Osteoblast (primary cell): ENCODE data around the gene RIMBP2. TPM values are rescaled to one million over a fixed set of nuclear protein-coding genes. Genes with fewer than 3 reads are reported as not detected.

Experiments used
- DNase-seq: peaks from one replicate; pipeline ENCODE4 v3.0.0; 2011; ENCODE audit warnings: low spot score, mixed read lengths; ENCODE audit not compliant: insufficient read length; ENCODE audit errors: missing footprints
- H2AFZ ChIP-seq: 2 replicates; pipeline ENCODE4 v1.6.0; 2011; ENCODE audit warnings: mild to moderate bottlenecking, low read length
- H3K27ac ChIP-seq: 2 replicates; pipeline ENCODE4 v1.5.1; 2011; ENCODE audit warnings: mild to moderate bottlenecking, low read depth, low read length, moderate library complexity
- H3K27me3 ChIP-seq: 2 replicates; pipeline ENCODE4 v1.6.0; 2012; ENCODE audit warnings: mild to moderate bottlenecking, control low read depth, inconsistent platforms, low read length, moderate library complexity; ENCODE audit not compliant: insufficient read depth
- H3K36me3 ChIP-seq: 2 replicates; pipeline ENCODE4 v1.5.1; 2011; ENCODE audit warnings: mild to moderate bottlenecking, low read length, control low read depth, moderate library complexity; ENCODE audit not compliant: insufficient read depth
- H3K4me1 ChIP-seq: 2 replicates; pipeline ENCODE4 v1.5.1; 2011; ENCODE audit warnings: mild to moderate bottlenecking, low read length, control low read depth, moderate library complexity; ENCODE audit not compliant: insufficient read depth
- H3K4me2 ChIP-seq: 2 replicates; pipeline ENCODE4 v1.6.0; 2011; ENCODE audit warnings: mild to moderate bottlenecking, low read length; ENCODE audit not compliant: insufficient read depth
- H3K4me3 ChIP-seq: fragments of 200-600 bp; sonication (generic); 3 replicates; pipeline ENCODE4 v1.5.1; 2012; ENCODE audit warnings: mild to moderate bottlenecking, low read length, inconsistent platforms; ENCODE audit not compliant: insufficient read depth
- H3K79me2 ChIP-seq: 2 replicates; pipeline ENCODE4 v1.6.0; 2012; ENCODE audit warnings: mild to moderate bottlenecking, low read length, control low read depth, inconsistent platforms; ENCODE audit not compliant: insufficient read depth
- H3K9me3 ChIP-seq: 2 replicates; pipeline ENCODE4 v1.5.1; 2011; ENCODE audit warnings: low read depth, low read length, control low read depth
- H4K20me1 ChIP-seq: 2 replicates; pipeline ENCODE4 v1.6.0; 2012; ENCODE audit warnings: mild to moderate bottlenecking, low read length, control low read depth; ENCODE audit not compliant: insufficient read depth
- total RNA-seq: library from RNA; depleted of rRNA; stranded (reverse); fragments of >200 nt; gene quantifications from 2 replicates; pipeline ENCODE4 v1.2.3, GENCODE V29; 2012
- TF ChIP-seq, protein P1 (sequence below): IDR thresholded peaks from 2 replicates; pipeline ENCODE4 v1.5.1; 2011; ENCODE audit warnings: mild to moderate bottlenecking, low read depth, low read length, moderate library complexity; ENCODE audit errors: extremely low read depth

Gene RIMBP2
- total RNA-seq, 1 donor, result not detected

DNA sequence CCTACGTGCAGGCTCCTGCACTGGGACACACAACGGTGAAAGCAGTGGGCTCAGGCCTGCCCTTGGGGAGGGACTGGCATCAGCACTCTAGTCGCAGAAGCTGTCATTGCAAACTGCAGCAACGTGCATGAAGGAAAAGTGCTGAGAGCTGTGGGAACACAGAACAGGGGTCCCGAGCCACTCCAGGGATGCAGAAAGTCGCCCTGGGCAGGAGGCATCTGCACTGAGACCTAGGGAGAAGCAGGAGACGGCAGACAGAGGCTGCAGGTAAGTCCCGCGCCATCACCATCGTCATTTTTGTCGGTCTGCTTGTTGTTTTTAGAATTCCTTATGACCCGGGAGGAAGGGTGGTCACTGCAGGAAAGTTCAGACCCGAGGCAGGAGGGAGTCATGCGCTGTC lies 21.6 kb upstream of the RIMBP2 start:
- no peak overlapping the region for H3K27ac ChIP-seq
- no peaks in the 10 kb centered on the region for H3K36me3 ChIP-seq
- DNase-seq, result no peak
- H3K27me3 ChIP-seq, result no peaks in the 10 kb centered on the region
- H3K4me1 ChIP-seq, result no peaks in the 10 kb centered on the region
- no peak overlapping the region for H3K4me2 ChIP-seq
- no peak overlapping the region for H3K4me3 ChIP-seq
- H2AFZ ChIP-seq, result no peak overlapping the region
- H3K79me2 ChIP-seq, result no peaks in the 10 kb centered on the region
- H3K9me3 ChIP-seq, result no peaks in the 10 kb centered on the region
- H4K20me1 ChIP-seq, result no peaks in the 10 kb centered on the region
- TF ChIP-seq, protein P1, sequence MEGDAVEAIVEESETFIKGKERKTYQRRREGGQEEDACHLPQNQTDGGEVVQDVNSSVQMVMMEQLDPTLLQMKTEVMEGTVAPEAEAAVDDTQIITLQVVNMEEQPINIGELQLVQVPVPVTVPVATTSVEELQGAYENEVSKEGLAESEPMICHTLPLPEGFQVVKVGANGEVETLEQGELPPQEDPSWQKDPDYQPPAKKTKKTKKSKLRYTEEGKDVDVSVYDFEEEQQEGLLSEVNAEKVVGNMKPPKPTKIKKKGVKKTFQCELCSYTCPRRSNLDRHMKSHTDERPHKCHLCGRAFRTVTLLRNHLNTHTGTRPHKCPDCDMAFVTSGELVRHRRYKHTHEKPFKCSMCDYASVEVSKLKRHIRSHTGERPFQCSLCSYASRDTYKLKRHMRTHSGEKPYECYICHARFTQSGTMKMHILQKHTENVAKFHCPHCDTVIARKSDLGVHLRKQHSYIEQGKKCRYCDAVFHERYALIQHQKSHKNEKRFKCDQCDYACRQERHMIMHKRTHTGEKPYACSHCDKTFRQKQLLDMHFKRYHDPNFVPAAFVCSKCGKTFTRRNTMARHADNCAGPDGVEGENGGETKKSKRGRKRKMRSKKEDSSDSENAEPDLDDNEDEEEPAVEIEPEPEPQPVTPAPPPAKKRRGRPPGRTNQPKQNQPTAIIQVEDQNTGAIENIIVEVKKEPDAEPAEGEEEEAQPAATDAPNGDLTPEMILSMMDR, result no peak

DNA sequence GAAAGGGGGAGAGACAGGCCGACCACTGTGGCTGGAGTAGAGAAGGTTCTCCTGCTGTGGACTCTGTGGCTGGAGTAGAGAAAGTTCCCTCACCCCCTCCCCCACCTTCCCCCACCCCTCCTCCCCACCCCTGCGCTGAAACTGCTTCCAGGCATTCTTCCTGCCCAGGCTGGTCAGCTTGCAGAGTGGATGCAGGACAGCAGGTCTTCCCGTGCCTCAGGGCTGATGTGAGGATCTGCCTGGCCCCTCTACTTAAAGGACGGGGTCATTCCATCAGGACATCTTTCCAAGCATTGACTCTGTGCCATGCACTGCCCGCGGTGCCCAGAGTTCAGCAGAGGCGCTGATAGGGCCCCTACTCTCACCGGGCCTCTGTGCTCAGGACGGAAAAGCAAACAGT lies 13.2 kb upstream of the RIMBP2 start:
- no peak for DNase-seq
- Histone ChIP-seq H3K4me2 (no peak overlapping the region), H2AFZ (no peak overlapping the region), H3K27ac (no peak overlapping the region), H3K79me2 (no peaks in the 10 kb centered on the region), H3K4me1 (no peaks in the 10 kb centered on the region), H3K9me3 (peaks cover 3% of the 10 kb centered on the region), H3K27me3 (no peaks in the 10 kb centered on the region), H3K4me3 (no peak overlapping the region), H4K20me1 (no peaks in the 10 kb centered on the region), H3K36me3 (no peaks in the 10 kb centered on the region)
- TF ChIP-seq, protein P1, result no peak

- TF ChIP-seq, protein P1, result no peak
- Histone ChIP-seq H3K79me2 (no peaks in the 10 kb centered on the region), H3K27me3 (no peaks in the 10 kb centered on the region), H3K27ac (no peak overlapping the region), H3K36me3 (no peaks in the 10 kb centered on the region), H3K4me1 (no peaks in the 10 kb centered on the region), H4K20me1 (no peaks in the 10 kb centered on the region), H3K4me3 (no peak overlapping the region), H2AFZ (no peak overlapping the region), H3K4me2 (no peak overlapping the region), H3K9me3 (peaks cover 3% of the 10 kb centered on the region)
- no peak for DNase-seq
These were observed 12.3 kb upstream of the RIMBP2 start for GRCh38 chr12:130728158-130729058.

- TF ChIP-seq, protein P1, result no peak
- Histone ChIP-seq H3K27ac (no peak overlapping the region), H3K36me3 (no peaks in the 10 kb centered on the region), H3K9me3 (no peaks in the 10 kb centered on the region), H2AFZ (no peak overlapping the region), H3K79me2 (no peaks in the 10 kb centered on the region), H3K4me1 (no peaks in the 10 kb centered on the region), H3K4me3 (no peak overlapping the region), H3K27me3 (no peaks in the 10 kb centered on the region), H4K20me1 (no peaks in the 10 kb centered on the region), H3K4me2 (no peak overlapping the region)
- DNase-seq, result no peak
These were observed 3.3 kb upstream of the RIMBP2 start for GRCh38 chr12:130719263-130719859.
